Stimulated activated naive CD8-positive, alpha-beta T cell treated with anti-CD3 and anti-CD28 coated beads, Interleukin-15, Interleukin-2, amounts not matched to agents 100 ng/mL and 50 ng/mL, for 24 hours (primary cell): Measurements from ENCODE around the gene SPATA20.

Experiments
- H3K27ac Mint-ChIP-seq: one replicate; pipeline ENCODE4 v1.8.0; 2021; ENCODE audit warnings: mild to moderate bottlenecking, mixed read lengths
- H3K27me3 Mint-ChIP-seq: one replicate; pipeline ENCODE4 v1.8.0; 2021; ENCODE audit warnings: mixed read lengths
- H3K36me3 Mint-ChIP-seq: one replicate; pipeline ENCODE4 v1.8.0; 2021; ENCODE audit warnings: low read depth, mixed read lengths
- H3K4me1 Mint-ChIP-seq: one replicate; pipeline ENCODE4 v1.8.0; 2021; ENCODE audit warnings: low read depth, mixed read lengths
- H3K4me3 Mint-ChIP-seq: one replicate; pipeline ENCODE4 v1.8.0; 2021; ENCODE audit warnings: mild to moderate bottlenecking, mixed read lengths
- H3K9me3 Mint-ChIP-seq: one replicate; pipeline ENCODE4 v1.8.0; 2021; ENCODE audit warnings: mixed read lengths

SPATA20 gene

GRCh38 chr17:50568659-50569058, 21.7 kb downstream of the SPATA20 start:
- Mint-ChIP-seq H3K27me3 (peaks cover 36% of the 10 kb centered on the region), H3K36me3 (no peaks in the 10 kb centered on the region), H3K4me1 (no peaks in the 10 kb centered on the region), H3K9me3 (no peaks in the 10 kb centered on the region), H3K27ac (no peak overlapping the region), H3K4me3 (no peak overlapping the region)

- H3K4me1 Mint-ChIP-seq = no peaks in the 10 kb centered on the region
- H3K27ac Mint-ChIP-seq = no peak overlapping the region
- peaks cover 29% of the 10 kb centered on the region for H3K27me3 Mint-ChIP-seq
- H3K9me3 Mint-ChIP-seq = no peaks in the 10 kb centered on the region
- no peaks in the 10 kb centered on the region for H3K36me3 Mint-ChIP-seq
- no peak overlapping the region for H3K4me3 Mint-ChIP-seq
Observed at GRCh38 chr17:50569592-50569991, 22.6 kb downstream of the SPATA20 start.

- Mint-ChIP-seq H3K4me3 (no peak overlapping the region), H3K4me1 (no peaks in the 10 kb centered on the region), H3K36me3 (no peaks in the 10 kb centered on the region), H3K27me3 (peaks cover 25% of the 10 kb centered on the region), H3K27ac (no peak overlapping the region), H3K9me3 (no peaks in the 10 kb centered on the region)
Observed at GRCh38 chr17:50570032-50570431, 23.1 kb downstream of the SPATA20 start.

- Mint-ChIP-seq H3K9me3 (no peaks in the 10 kb centered on the region), H3K36me3 (no peaks in the 10 kb centered on the region), H3K4me3 (no peak overlapping the region), H3K27me3 (peaks cover 21% of the 10 kb centered on the region), H3K4me1 (no peaks in the 10 kb centered on the region), H3K27ac (no peak overlapping the region)
Observed at GRCh38 chr17:50570528-50570927, 23.6 kb downstream of the SPATA20 start.

GRCh38 chr17:50571681-50572080, 24.7 kb downstream of the SPATA20 start:
- H3K36me3 Mint-ChIP-seq = no peaks in the 10 kb centered on the region
- no peak overlapping the region for H3K4me3 Mint-ChIP-seq
- peaks cover 10% of the 10 kb centered on the region for H3K27me3 Mint-ChIP-seq
- no peak overlapping the region for H3K27ac Mint-ChIP-seq
- H3K4me1 Mint-ChIP-seq = no peaks in the 10 kb centered on the region
- H3K9me3 Mint-ChIP-seq = no peaks in the 10 kb centered on the region

- Mint-ChIP-seq H3K27ac (no peak overlapping the region), H3K27me3 (peaks cover 3% of the 10 kb centered on the region), H3K36me3 (no peaks in the 10 kb centered on the region), H3K4me3 (no peak overlapping the region), H3K4me1 (no peaks in the 10 kb centered on the region), H3K9me3 (no peaks in the 10 kb centered on the region)
Observed at GRCh38 chr17:50572541-50572940, 25.6 kb downstream of the SPATA20 start.

- no peaks in the 10 kb centered on the region for H3K9me3 Mint-ChIP-seq
- no peak overlapping the region for H3K4me3 Mint-ChIP-seq
- peaks cover 9% of the 10 kb centered on the region for H3K27me3 Mint-ChIP-seq
- no peaks in the 10 kb centered on the region for H3K4me1 Mint-ChIP-seq
- H3K27ac Mint-ChIP-seq = no peak overlapping the region
- no peaks in the 10 kb centered on the region for H3K36me3 Mint-ChIP-seq
Observed at GRCh38 chr17:50573866-50574611, 27.1 kb downstream of the SPATA20 start.

GRCh38 chr17:50575581-50576210, 28.7 kb downstream of the SPATA20 start:
- Mint-ChIP-seq H3K27me3 (peaks cover 9% of the 10 kb centered on the region), H3K4me1 (no peaks in the 10 kb centered on the region)

GRCh38 chr17:50576864-50577263, 29.9 kb downstream of the SPATA20 start:
- no peaks in the 10 kb centered on the region for H3K9me3 Mint-ChIP-seq
- peaks cover 8% of the 10 kb centered on the region for H3K27me3 Mint-ChIP-seq
- H3K27ac Mint-ChIP-seq = no peak overlapping the region

More at GRCh38 chr17:50575581-50576210, 28.7 kb downstream of the SPATA20 start:
- Mint-ChIP-seq H3K9me3 (no peaks in the 10 kb centered on the region), H3K4me3 (no peak overlapping the region), H3K36me3 (no peaks in the 10 kb centered on the region), H3K27ac (no peak overlapping the region)

GRCh38 chr17:50577451-50577954, 30.5 kb downstream of the SPATA20 start:
- no peak overlapping the region for H3K4me3 Mint-ChIP-seq
- H3K27ac Mint-ChIP-seq = no peak overlapping the region
- no peaks in the 10 kb centered on the region for H3K4me1 Mint-ChIP-seq

More at GRCh38 chr17:50576864-50577263, 29.9 kb downstream of the SPATA20 start:
- Mint-ChIP-seq H3K4me3 (no peak overlapping the region), H3K4me1 (no peaks in the 10 kb centered on the region), H3K36me3 (no peaks in the 10 kb centered on the region)

GRCh38 chr17:50578173-50578572, 31.2 kb downstream of the SPATA20 start:
- H3K27me3 Mint-ChIP-seq = peaks cover 12% of the 10 kb centered on the region
- no peaks in the 10 kb centered on the region for H3K4me1 Mint-ChIP-seq
- no peak overlapping the region for H3K4me3 Mint-ChIP-seq
- no peaks in the 10 kb centered on the region for H3K9me3 Mint-ChIP-seq
- no peaks in the 10 kb centered on the region for H3K36me3 Mint-ChIP-seq
- H3K27ac Mint-ChIP-seq = no peak overlapping the region

More at GRCh38 chr17:50577451-50577954, 30.5 kb downstream of the SPATA20 start:
- Mint-ChIP-seq H3K27me3 (peaks cover 12% of the 10 kb centered on the region), H3K36me3 (no peaks in the 10 kb centered on the region), H3K9me3 (no peaks in the 10 kb centered on the region)

GRCh38 chr17:50579399-50579798, 32.4 kb downstream of the SPATA20 start:
- no peaks in the 10 kb centered on the region for H3K4me1 Mint-ChIP-seq
- H3K27ac Mint-ChIP-seq = no peak overlapping the region
- no peaks in the 10 kb centered on the region for H3K9me3 Mint-ChIP-seq
- no peaks in the 10 kb centered on the region for H3K36me3 Mint-ChIP-seq
- no peak overlapping the region for H3K4me3 Mint-ChIP-seq
- H3K27me3 Mint-ChIP-seq = peaks cover 12% of the 10 kb centered on the region

- Mint-ChIP-seq H3K4me3 (no peak overlapping the region), H3K36me3 (no peaks in the 10 kb centered on the region)
Observed at GRCh38 chr17:50580646-50581045, 33.7 kb downstream of the SPATA20 start.

GRCh38 chr17:50581316-50581715, 34.3 kb downstream of the SPATA20 start:
- peaks cover 12% of the 10 kb centered on the region for H3K27me3 Mint-ChIP-seq
- no peaks in the 10 kb centered on the region for H3K36me3 Mint-ChIP-seq
- no peaks in the 10 kb centered on the region for H3K9me3 Mint-ChIP-seq

More at GRCh38 chr17:50580646-50581045, 33.7 kb downstream of the SPATA20 start:
- Mint-ChIP-seq H3K27me3 (peaks cover 12% of the 10 kb centered on the region), H3K4me1 (no peaks in the 10 kb centered on the region), H3K27ac (no peak overlapping the region), H3K9me3 (no peaks in the 10 kb centered on the region)

GRCh38 chr17:50582741-50583140, 35.8 kb downstream of the SPATA20 start:
- peaks cover 12% of the 10 kb centered on the region for H3K27me3 Mint-ChIP-seq
- H3K36me3 Mint-ChIP-seq = no peaks in the 10 kb centered on the region
- H3K4me1 Mint-ChIP-seq = no peaks in the 10 kb centered on the region
- no peak overlapping the region for H3K4me3 Mint-ChIP-seq
- H3K9me3 Mint-ChIP-seq = no peaks in the 10 kb centered on the region
- no peak overlapping the region for H3K27ac Mint-ChIP-seq

More at GRCh38 chr17:50581316-50581715, 34.3 kb downstream of the SPATA20 start:
- H3K4me1 Mint-ChIP-seq = no peaks in the 10 kb centered on the region
- no peak overlapping the region for H3K27ac Mint-ChIP-seq
- H3K4me3 Mint-ChIP-seq = no peak overlapping the region
